Endometrium (tissue), 2 donors: Measurements from ENCODE around the gene SLC43A2.
"Not testable (repeated sequence)": the region's sequence is repeated elsewhere in the genome, so short reads cannot be mapped to it uniquely, and the experiment has no call there.

Source experiments
- FAIRE-seq: peaks from 2 replicates; lab custom pipeline; 2012; peaks lifted over from hg19 to GRCh38; lab: Jason Lieb, UNC
- donor health status: control.
- donor health status: control.

SLC43A2 gene

DNA sequence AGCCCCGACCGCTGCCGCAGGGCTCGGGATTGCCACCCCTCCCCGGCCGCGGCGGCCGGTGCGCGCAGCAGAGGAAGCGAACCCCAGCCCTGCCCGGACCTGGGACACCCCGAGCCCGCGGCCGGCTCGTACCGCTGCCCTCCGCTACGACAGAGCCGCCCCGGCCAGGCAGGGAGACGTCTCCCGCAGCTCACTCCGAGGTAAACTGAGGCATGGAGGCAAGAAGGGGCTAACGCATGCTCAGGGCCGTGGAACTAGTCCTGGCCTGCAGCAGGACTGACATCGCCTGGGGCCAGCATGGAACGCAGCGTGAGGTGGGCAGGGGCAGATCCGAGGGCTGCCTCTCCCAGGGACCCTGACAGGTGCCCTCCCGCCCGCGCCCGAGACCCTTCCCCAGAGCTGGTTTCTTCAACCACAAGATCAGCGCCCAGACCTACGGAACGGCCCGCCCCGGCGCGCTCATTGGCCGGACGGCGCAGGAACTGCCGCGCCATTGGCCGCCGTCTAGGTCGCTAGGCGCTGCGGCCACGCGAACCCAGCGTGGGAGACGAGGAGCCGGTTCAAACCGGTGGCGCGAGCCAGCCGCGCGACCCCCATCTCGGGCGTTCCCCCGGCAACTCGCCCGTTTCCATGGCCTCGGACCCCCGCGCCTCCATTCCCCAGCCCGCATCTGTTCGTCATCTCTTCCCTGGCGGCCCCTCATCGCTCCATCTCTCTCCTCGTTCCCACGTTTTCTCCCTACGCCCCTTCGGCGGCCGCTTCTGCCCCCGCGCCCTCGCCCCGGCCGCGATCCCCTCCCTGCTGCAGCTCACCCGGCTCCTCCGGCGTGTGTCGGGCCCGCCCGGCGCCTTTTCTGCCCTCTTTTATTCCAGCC is at the start of gene SLC43A2:
TSS of gene SLC43A2 (minus strand) at position 853 of the 874 bp plus-strand sequence. CDS start 960 bp downstream, outside the sequence.
- FAIRE-seq: no peak

DNA sequence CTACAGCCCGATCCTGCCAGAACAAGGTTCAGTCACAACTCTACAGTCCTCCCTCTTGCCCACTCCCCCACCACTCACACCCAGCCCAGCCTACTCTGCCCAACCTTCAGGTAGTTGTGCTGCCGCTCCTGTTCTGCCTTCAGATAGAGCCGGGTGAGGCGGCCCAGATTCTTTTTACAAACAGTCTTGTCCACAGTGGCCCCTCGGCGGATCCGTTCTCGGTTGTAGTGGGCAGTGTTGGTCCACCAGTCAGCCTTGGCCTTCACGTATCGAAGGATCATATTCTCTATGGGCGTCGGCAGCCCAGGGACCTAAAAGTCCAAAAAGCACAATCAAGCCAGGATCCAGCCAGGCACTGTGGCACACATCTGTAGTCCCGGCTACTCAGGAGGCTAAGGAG is 47.8 kb upstream of the SLC43A2 start:
- FAIRE-seq: no peak

DNA sequence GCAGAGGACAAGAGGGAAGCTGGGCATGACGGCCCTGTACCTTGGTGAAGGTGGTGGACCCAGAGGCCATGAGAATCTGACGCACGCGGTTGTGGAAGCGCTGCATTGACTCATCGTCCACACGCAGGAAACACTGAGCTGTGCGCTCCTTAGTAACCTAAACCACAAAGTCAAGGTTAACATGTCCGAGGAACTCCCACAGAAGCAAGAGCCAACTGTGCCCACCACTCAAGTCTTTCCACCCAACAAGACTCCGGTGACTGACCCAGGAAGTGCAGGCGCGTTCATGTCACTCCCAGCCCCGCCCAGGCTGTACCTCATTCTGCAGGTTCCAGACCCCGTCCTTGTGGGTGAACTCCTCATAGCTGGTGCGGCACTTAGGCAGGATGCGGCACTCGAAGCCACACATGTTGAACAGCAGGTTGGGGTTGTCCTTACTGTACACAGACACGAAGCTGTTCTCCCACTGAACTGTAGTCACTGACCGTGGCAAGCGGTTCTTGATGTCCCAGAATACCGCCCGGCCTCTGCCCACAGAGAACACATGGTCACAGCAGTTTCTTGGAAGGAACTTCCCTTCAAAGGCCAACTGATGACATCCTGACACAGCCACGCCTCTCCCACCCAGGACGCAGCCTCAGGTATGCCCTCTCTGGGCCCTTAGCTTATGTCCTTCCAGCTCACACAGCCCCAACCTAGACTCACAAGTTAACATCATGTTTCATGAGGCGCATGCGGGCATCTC is 44.6 kb upstream of the SLC43A2 start:
- FAIRE-seq: no peak

DNA sequence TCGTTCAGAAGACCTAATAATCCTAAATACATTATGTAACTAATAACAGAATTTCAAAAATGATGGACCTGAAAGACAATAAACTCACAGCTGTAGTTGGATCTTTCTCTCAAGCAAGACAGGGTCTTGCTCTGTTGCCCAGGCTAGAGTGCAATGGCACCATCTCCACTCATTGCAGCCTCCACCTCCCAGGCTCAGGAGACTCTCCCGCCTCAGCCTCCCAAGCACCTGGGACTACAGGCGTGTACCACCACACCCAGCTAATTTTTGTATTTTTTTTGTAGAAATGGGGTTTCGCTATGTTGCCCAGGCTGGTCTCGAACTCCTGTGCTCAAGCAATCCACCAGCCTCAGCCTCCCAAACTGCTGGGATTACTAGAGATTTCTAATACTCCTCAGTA is 35.3 kb upstream of the SLC43A2 start:
- FAIRE-seq: not testable (repeated sequence)

DNA sequence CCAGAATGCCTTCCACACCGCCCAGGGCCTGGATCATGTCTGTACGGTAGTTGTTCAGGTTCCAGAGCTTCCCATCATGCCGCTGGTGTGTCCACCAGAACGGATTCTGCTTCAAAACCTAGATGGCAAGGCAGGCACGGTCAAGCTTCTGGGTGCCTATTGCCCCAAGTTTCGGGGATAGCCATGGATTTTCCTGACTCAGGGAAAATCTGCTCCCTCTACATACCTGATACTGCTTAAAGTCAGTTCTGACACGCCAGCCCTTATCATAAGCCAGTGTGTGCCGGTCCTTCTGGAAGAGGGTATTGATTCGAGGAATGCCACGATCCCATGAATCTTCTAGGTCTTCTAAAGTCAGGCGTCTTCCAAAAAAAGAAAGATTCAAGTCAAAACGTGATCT is 32.4 kb upstream of the SLC43A2 start:
- FAIRE-seq: no peak

DNA sequence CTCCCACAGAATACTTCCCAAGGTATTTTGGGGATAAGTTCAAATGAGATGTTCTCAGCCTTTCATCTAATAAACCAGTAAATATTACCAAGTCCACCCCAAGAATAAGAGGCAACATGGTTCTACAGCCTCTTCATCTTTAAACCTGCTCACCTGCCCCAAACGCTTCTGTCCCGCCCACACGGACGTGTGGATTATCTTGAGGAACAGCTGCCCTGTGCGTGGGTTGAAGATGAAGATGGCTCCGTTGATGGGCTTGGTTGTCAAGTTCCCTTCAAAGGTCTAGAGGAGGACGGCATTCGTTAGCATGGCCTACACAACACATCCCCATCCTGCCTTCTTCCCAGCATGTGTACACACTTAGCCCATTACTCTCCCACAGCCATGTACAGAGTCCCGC is 29.5 kb upstream of the SLC43A2 start:
- no peak for FAIRE-seq

DNA sequence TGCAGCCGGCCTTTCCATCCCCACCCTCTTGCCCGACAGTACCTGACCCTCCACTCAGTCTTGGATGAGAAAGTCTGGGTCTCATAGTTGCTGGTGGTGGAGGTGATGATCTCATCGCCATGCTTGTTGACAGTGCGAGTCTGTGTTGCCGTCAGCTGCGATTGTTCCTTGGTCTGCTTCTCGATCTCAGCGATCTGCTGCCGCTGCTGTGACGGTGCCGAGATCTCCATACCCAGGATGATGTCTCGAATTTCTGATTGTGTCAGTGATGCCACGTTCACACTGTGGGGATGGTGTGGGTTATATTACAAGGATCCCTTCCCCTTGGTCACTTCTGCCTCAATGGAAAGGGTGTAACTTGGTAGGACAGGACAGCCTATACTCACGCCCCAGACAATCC is 25.1 kb upstream of the SLC43A2 start:
- FAIRE-seq: no peak

DNA sequence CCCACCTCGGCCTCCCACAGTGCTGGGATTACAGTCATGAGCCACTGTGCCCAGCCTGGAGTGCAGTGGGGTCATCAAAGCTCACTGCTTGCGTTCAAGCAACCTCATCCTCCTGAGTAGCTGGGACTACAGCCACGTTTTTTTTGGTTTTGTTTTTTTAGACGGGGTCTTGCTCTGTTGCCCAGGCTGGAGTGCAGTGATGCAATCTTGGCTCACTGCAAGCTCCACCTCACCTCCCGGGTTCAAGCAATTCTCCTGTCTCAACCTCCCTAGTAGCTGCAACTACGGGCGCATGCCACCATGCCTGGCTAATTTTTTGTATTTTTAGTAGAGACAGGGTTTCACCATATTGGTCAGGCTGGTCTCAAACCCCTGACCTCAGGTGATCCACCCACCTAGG is 24.2 kb upstream of the SLC43A2 start:
- FAIRE-seq: not testable (repeated sequence)

DNA sequence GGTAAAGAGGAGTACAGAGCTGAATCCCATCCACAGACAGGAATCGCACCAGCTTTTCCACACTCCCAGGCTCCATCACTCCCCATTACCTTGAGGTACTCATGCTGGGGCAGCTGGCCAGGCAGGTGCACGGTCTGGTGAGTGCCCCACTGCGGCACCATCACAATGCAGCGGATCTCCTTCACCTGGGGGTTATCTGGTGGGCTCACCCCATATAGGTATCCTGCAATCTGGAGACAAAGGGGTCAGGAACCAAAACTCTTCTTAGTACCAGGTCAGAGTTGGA is 22.9 kb upstream of the SLC43A2 start:
- FAIRE-seq: no peak

DNA sequence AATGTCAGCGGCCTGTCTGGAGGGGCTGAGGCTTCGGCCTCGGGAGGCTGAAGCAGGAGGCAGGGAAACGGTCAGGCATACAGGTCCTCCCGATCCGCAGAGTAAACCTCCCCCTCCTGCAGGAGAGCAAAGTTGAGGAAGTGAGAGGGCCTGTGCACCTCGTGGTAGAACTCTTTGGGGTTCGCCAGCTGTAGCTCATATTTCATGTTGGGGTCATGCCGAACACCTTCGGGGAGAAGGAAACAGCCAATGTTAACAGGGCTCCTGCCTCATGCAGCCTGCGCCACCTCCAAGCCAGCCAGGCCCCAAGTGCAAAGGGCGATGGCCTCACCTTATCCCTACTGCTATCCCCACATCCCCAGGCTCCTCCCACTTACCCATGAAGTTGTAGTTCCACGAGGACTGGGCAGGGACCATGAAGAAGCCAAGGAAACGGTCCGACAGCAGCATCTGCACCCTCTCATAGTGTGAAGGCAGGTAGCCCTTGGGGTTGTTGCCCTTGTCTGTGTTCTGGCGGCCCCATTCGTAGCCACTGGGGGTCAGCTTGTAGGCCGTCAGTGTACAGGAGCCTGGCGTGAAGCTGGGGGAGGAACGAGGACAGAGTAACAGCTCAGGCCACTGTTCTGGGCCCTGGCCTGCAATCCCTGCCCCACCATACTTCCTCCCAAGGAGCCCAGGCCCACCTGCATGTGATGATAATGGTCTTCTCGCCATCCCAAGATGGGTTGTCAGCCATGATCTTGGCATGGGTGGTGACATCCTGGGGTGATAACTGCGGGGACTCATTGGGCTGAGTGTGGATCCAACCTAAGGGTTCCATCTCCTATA is 22.3 kb upstream of the SLC43A2 start:
- FAIRE-seq: no peak

DNA sequence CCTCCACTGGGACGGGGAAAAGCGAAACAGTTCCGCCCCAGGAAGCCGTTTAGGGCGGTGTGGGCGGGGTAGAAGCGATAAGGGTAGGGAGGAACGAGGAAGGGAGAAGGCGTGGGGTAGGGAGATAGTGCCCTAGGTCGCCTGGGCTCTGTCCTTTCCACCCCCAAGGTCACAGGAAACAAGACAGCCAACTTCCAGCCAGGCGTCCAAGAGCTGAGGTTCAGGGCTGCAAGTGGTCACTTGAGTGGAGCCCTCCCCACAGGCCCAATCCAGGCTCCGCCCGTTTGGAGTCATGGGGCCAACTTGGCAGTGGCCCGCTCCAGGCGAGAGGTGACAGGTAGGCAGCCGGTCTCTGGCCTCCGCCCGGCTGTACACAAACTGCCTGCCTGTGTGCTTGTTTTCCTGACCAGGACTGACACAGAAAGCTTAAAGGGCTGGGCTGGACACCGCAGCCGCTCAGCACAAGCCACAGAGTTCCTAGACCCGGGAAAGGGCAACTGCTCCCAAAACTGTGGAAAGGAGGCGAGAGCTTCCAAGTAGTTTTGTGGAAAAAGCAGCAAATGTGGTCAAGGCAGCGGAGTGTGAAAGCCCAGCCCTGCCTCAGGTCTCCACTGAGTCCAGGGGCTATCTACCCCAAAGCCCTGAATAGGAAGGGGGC is 21.3 kb upstream of the SLC43A2 start, which contains the start of gene RILP:
TSS of gene RILP (minus strand) at position 23 of the 658 bp plus-strand sequence. CDS start 62 bp downstream, outside the sequence.
- no peak for FAIRE-seq

DNA sequence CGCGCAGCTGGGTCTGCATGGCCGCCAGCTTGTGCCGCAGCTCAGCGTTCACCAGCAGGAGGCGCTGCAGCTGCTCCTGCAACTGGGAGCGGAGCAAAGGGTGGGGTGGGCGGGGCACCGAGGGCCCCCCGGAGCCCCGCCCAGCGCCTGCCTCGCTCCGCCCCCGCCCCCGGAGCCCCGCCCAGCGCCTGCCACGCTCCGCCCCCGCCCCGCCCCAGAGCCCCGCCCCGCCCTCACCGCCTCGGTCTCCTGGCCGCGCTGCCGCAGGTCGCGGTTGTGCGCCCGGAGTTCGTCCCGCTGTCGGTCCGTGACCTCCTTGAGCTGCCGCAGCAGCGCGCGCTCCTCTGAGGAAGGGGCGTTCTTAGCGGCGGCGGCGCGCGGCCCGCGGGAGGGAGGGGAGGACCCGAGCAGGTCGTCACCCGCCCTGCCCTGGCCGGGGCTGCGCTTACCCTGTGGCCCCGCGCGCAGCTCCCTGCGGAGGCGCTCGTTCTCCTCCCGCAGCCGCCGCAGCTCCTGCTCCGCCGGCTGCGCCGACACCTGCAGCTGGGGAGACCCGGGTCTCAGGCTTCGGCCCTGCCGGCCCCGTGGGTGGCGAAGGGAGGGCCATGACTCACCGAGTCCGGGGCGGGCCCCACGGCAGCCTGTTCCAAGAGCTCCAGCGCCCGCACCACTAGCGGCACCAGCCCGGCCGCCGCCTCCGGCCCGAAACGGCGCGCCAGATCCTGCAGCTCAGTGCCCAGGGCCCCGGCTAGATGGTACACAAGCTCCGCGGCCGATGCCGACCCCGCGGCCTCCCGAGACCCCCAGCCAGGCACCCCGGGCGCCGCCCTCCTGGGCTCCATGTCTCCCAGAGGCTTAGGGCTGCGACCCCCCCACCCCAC is 20.6 kb upstream of the SLC43A2 start:
- FAIRE-seq: no peak

DNA sequence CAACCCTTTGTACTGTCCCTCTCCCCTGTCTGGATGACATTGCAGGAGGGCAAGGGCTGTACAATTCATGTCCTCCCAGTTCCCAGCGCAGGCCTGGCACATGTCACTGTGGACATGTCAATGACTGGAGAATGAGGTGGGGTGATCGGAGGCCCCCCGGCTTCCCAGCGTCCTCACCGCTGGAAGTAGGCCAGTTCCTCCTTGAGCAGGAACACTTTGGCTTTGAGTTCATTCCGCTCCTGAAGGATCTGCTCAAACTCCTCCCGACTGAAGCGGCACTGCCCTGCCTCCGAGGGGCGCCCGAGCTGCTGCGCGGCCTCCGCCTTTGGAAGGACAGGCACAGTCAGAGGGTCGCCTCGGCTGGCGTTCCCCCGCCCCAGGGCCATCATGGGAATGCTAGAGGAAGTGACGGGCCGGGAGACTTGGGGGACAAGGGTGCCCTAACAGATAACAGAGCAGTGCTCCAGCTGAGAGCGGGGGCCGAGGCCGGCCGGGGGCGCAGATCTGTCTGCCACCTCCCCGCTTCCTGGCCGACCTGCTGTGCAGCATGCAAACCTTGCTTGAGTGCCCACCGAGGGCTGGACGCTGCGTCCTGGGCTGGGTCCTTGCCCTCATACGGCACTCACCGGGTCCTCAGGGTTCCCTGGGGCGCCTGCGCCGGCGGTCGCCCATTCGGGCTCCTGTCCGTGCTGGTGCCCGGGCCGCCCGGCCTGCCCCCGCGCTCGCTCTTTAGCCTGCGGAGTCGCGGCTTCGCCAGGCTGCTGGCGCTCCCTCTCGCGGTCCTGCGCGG is 19.7 kb upstream of the SLC43A2 start:
- FAIRE-seq: no peak

DNA sequence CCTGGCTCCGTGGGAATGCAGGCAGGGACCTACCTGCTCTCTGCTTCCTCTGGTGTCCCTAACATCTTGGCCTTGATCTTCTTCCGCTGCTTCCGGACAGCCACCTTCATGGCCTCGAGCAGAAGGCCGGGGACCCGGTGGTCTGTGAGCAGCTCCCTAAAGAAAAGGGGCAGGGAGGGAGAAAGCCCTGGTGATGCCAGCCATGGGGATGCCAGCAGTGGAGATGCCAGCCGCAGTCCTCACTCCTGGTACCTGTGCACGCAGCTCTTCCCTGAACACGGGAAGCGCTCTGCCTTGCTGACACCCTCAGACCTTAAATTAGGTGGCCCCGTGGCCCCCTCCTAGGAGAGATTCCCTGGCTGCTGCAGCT is 19.2 kb upstream of the SLC43A2 start:
- no peak for FAIRE-seq

DNA sequence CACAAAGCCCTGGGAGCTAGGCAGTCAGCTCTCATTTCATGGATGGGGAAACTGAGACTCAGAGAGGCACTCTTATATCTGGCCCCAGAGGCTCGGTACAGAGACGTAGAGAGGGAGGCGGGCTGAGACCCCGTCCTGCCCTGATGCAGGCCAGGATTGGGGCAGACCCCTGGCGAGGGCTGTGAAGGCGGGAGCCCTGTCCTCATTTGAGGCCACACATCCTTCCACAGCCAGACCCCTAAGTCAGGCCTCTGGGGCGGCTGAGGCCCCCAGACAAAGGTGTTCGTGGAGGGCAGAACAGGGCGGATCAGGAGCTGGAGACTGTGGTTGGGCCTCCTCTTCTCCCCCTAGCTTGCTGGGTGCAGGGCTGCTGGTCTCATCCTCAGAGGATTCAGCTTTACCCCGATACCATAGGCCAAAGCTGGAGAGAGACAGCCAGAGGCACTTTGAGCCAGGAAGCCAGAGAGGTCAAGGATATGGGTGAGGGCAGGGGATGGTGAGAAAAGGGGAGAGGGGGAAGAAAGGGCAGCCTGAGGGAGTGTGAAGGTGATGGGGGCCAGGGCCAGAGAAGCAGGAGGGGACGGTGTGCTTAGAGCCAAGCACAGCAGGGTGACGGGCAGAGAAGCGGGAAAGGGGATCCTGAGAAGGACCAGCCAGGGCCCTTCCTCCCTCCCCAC is 17.7 kb upstream of the SLC43A2 start:
- FAIRE-seq: no peak

DNA sequence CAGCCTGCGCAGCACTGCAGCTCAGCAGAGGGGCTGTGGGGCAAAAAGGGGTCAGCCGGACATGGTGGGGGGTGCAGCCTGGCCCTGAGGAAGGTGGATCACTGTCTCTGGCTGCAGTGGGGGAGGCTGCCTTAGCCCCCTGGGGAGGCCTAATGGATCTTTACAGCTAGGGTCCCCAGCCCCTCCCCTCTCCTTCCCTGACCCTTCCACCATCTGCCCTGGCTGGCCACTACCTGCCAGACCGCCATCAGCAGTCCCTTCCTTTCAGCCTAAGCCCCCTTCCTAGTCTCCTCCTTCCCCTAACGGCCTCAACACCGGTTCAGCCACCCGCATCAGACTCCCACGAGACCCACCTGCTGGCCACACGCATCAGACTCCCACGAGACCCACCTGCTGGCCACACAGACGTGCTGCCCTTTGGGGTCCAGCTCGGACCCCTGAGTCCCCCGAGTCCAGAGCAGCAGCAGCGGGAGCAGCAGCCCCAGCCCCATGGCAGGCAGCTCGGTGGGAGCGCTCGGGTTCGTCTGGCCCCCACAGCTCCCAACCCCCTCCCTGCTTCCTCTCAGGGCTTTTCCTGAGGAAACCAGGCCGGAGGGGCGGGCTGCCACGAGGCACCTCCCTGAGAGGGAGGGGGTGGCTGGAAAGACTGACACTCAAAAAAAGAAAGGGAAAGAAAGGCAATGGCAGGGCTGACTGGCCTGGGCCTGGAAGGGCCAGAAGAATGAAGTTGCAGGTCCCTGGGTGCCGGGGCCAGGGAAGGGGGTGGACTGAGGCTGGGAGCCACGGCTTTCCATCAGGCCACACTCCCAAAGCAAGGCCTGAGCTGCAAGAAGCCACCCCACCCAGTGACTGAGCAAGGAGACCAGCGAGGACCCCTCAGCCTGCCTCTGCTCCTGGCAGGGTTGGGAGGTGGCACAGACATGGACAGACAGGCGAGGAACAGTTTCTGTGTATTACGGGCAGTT is 16.9 kb upstream of the SLC43A2 start, which contains the start of gene SCARF1:
TSS of gene SCARF1 (minus strand) at position 526 of the 965 bp plus-strand sequence. CDS start at position 491, 35 bp downstream.
- no peak for FAIRE-seq

DNA sequence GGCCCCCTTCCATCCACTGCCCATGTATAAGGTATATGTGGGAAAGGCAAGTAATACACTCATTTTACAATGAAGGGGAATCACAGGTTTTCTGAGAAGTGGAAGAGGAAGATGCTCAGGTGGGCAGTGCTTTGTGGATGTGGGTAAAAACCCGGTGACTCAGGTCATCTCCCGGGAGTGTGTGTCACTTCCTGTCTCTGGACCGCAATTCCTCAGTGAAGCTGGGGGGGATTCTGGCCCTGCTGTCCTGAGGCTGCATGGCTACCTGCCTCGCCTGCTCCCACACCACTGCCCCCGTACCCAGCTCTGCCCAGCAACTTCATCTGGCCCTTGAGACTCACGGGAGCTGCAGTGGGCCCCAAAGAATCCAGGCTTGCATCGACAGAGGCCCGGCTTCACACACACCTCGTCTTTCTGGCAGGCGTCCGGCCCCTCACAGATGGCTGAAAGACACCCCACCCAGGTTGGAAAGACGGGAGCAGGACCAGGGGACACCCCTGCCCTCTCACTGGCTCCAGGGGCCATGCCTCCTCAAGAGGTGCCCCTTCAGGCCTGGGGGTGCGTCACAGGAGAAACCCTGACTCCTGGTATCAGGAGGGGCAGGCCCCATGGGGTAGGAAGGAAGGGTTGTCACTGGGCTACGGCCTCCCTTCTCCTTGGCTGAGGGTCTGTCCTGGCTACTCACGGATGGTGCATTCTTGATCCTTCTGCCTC is 16.0 kb upstream of the SLC43A2 start:
- no peak for FAIRE-seq
